UCSD-AML1 (cell line): Measurements from ENCODE around the gene GMEB2.
"Not testable (repeated sequence)": the region's sequence is repeated elsewhere in the genome, so short reads cannot be mapped to it uniquely, and the experiment has no call there.

Source experiments
- DNase-seq: peaks from one replicate; lab custom pipeline; 2025; ENCODE audit not compliant: unreplicated experiment; lab: John Stamatoyannopoulos, UW

GMEB2 gene

GRCh38 chr20:63657260-63657936 lies 30.5 kb upstream of the GMEB2 start:
- no peak for DNase-seq

- no peak for DNase-seq
Observed at GRCh38 chr20:63656451-63656850, 29.6 kb upstream of the GMEB2 start.

- DNase-seq: no peak
Observed at GRCh38 chr20:63655249-63655648, 28.3 kb upstream of the GMEB2 start.

GRCh38 chr20:63653974-63654668 lies 27.2 kb upstream of the GMEB2 start:
- no peak for DNase-seq

GRCh38 chr20:63653041-63653973 lies 26.4 kb upstream of the GMEB2 start, which contains the start of gene STMN3:
Gene STMN3 (minus strand): TSS chr20:63653424. CDS start chr20:63653345, 79 bp downstream.
- DNase-seq: peak; percentile 91

GRCh38 chr20:63652192-63652980 lies 25.5 kb upstream of the GMEB2 start:
- peak; percentile 28 for DNase-seq

GRCh38 chr20:63651942-63652191 lies 25.0 kb upstream of the GMEB2 start:
- no peak for DNase-seq

- not testable (repeated sequence) for DNase-seq
Observed at GRCh38 chr20:63650486-63650885, 23.6 kb upstream of the GMEB2 start.

- DNase-seq: no peak
Observed at GRCh38 chr20:63648895-63649589, 22.1 kb upstream of the GMEB2 start.

GRCh38 chr20:63648190-63648589 lies 21.3 kb upstream of the GMEB2 start:
- no peak for DNase-seq

GRCh38 chr20:63645218-63645617 lies 18.3 kb upstream of the GMEB2 start:
- DNase-seq: no peak

GRCh38 chr20:63643946-63644345 lies 17.0 kb upstream of the GMEB2 start:
- DNase-seq: no peak

- DNase-seq: no peak
Observed at GRCh38 chr20:63643499-63643898, 16.6 kb upstream of the GMEB2 start.

- DNase-seq: no peak
Observed at GRCh38 chr20:63642527-63643247, 15.8 kb upstream of the GMEB2 start.

- peak; percentile 72 for DNase-seq
Observed at GRCh38 chr20:63641792-63642523, 15.1 kb upstream of the GMEB2 start.

- DNase-seq: no peak
Observed at GRCh38 chr20:63641146-63641791, 14.4 kb upstream of the GMEB2 start.

GRCh38 chr20:63640686-63641085 lies 13.8 kb upstream of the GMEB2 start:
- not testable (repeated sequence) for DNase-seq

- DNase-seq: no peak
Observed at GRCh38 chr20:63640086-63640485, 13.2 kb upstream of the GMEB2 start.
